GM18519 (cell line): ENCODE results near the gene EML5.
"Not testable (repeated sequence)": the region's sequence is repeated elsewhere in the genome, so short reads cannot be mapped to it uniquely, and the experiment has no call there.

ENCODE experiments used
- ATAC-seq: cut with Tn5 transposase; IDR thresholded peaks from one replicate; pipeline ENCODE4 v1.9.1; 2021; ENCODE audit warnings: mild to moderate bottlenecking, moderate library complexity; ENCODE audit not compliant: unreplicated experiment, low FRiP score

EML5 gene

GRCh38 chr14:88804477-88804876 lies 11.7 kb upstream of the EML5 start:
- no peak for ATAC-seq

GRCh38 chr14:88804035-88804434 lies 11.3 kb upstream of the EML5 start:
- ATAC-seq = no peak

- ATAC-seq = no peak
These were observed 9.8 kb upstream of the EML5 start for GRCh38 chr14:88802596-88802995.

GRCh38 chr14:88799522-88799921 lies 6.8 kb upstream of the EML5 start:
- ATAC-seq = no peak

GRCh38 chr14:88798156-88798555 lies 5.4 kb upstream of the EML5 start:
- ATAC-seq = no peak

GRCh38 chr14:88793259-88793625 lies 489 bp upstream of the EML5 start:
- ATAC-seq = no peak

GRCh38 chr14:88791629-88792472 lies 902 bp downstream of the EML5 start:
- no peak for ATAC-seq

GRCh38 chr14:88791252-88791621 lies 1.5 kb downstream of the EML5 start:
- no peak for ATAC-seq

GRCh38 chr14:88790501-88791251 lies 2.1 kb downstream of the EML5 start:
- no peak for ATAC-seq

GRCh38 chr14:88789573-88789972 lies 3.2 kb downstream of the EML5 start:
- ATAC-seq = not testable (repeated sequence)

GRCh38 chr14:88786715-88787114 lies 6.0 kb downstream of the EML5 start:
- no peak for ATAC-seq

GRCh38 chr14:88785911-88786310 lies 6.8 kb downstream of the EML5 start:
- ATAC-seq = no peak

GRCh38 chr14:88775532-88775931 lies 17.2 kb downstream of the EML5 start:
- no peak for ATAC-seq

GRCh38 chr14:88770736-88771135 lies 22.0 kb downstream of the EML5 start:
- no peak for ATAC-seq

GRCh38 chr14:88765130-88765529 lies 27.6 kb downstream of the EML5 start:
- ATAC-seq = no peak

- ATAC-seq = no peak
These were observed 38.9 kb downstream of the EML5 start for GRCh38 chr14:88753873-88754272.

- no peak for ATAC-seq
These were observed 41.8 kb downstream of the EML5 start for GRCh38 chr14:88750945-88751344.

GRCh38 chr14:88750413-88750812 lies 42.3 kb downstream of the EML5 start:
- no peak for ATAC-seq

- no peak for ATAC-seq
These were observed 43.6 kb downstream of the EML5 start for GRCh38 chr14:88749139-88749538.

- ATAC-seq = no peak
These were observed 44.5 kb downstream of the EML5 start for GRCh38 chr14:88748288-88748687.

- ATAC-seq = no peak
These were observed 46.7 kb downstream of the EML5 start for GRCh38 chr14:88746052-88746451.

GRCh38 chr14:88737245-88737644 lies 55.5 kb downstream of the EML5 start:
- no peak for ATAC-seq
